Activated T-cell treated with anti-CD3 and anti-CD28 coated beads, Interleukin-2, amount 50 U/mL, for 1 hour (primary cell): ENCODE data around the gene NME3.
"Not testable (repeated sequence)": the region's sequence is repeated elsewhere in the genome, so short reads cannot be mapped to it uniquely, and the experiment has no call there.

Source experiments
- DNase-seq: peaks from one replicate; pipeline ENCODE4 v3.0.0-alpha.2; 2020

Gene NME3

DNA sequence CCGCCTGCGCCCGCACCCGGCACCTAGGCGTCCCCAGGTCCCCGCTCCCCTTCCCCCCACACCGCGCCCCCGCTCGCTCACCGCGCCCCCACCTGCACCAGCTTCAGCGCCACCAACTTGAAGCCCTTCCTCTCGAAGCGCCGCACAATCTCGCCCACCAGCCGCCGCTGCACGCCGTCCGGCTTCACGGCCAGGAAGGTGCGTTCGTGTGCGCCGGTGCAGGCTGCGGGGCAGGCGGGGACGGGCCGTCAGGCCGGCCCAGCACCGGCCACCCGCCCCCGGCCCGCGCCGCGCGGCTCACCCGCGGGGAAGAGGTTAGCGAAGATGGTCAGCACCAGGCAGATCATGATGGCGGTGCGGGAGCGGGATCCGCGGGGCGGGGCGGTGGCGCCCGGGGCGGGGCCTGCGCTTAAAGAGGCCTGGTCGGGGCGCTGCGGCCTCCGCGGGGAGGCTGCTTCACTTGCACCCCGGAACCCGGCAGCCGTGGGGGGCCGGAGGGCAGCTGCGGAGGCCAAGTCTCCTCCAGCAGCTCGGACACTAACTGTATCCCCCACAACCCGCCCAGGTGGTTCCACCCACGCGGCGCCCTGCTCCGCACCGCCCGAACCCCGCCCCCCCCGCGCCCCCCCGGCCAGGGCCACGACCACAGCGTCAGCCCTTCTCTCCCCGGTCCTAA is at the start of gene NME3:
Gene NME3 (minus strand): TSS at position 356 of the 676 bp plus-strand sequence. CDS start 9 bp downstream, at position 347.
- peak; percentile 86 for DNase-seq

DNA sequence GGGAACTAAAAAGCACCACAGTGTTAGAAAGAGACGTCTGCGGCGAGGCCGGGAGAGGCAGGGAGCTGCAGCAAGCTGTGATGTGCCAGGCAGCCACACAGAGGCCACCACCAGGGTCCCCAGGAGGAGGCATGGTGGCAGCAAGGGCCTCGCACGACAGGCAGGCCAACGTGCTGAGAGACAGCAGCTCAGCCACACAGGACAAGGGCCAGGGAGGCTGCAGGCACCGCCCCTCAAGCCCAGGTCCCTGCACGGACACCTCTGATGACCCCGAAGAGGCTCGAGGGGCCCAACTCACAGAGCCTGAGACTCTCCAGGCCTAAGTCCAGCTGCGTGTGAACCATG is 49.6 kb upstream of the NME3 start:
- no peak for DNase-seq

DNA sequence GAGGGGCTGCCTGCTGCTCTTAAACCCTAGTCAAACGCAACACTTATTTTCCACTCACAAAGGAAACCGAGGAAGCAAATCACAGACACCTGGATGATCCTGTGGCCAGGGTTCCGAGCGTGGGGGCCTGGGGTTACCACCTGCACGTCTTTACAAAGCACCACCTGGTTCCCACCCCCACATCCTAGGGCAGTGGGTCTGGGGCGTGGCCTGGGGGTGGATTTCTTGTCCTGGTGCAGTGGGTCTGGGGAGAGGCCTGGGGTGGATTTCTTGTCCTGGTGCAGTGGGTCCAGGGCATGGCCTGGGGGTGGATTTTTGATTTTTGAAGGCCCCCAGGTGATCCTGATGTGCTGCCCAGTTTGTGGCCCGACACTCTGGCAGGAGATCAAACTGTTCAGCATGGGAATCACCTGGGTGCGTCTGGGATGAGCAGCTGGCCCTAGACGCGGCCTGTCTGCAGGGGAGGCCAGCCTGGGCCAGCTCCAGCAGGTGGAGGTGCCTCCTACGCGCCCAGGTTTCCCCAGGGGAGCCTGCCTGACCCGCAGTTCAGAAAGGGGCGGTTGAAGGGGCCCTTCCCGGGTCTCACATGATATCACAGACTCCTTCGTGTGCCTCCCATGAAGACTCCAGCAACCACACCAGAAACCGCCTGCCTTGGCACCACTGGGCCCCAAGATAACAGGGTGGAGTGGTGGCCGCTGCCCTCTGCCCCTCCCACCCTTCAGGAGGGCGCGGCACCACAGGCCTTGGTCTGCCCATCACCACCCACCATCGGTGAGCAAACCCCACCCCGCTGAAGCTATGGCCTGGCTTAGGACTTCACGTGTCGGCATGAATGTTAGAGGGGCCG is 49.0 kb upstream of the NME3 start:
- no peak for DNase-seq

DNA sequence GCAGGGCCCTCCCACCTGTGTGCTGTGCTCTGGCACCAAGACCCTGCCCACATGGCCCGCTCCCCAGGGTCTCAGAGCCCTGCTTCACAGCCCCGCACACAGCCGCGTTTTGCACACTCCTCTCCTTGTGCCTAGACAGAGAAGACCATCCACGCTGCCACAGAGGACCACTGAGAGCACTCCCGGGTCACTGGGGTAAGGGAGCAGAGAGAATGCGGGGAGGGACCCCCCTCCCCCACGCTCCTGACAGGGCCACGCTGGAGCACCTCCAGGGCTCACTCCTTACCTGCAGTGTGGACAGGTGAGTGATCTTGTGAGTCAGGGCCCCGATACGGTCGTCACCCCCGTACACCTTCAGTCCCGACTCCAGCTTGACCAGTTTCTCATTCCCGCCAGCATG is 48.3 kb upstream of the NME3 start:
- DNase-seq: no peak

DNA sequence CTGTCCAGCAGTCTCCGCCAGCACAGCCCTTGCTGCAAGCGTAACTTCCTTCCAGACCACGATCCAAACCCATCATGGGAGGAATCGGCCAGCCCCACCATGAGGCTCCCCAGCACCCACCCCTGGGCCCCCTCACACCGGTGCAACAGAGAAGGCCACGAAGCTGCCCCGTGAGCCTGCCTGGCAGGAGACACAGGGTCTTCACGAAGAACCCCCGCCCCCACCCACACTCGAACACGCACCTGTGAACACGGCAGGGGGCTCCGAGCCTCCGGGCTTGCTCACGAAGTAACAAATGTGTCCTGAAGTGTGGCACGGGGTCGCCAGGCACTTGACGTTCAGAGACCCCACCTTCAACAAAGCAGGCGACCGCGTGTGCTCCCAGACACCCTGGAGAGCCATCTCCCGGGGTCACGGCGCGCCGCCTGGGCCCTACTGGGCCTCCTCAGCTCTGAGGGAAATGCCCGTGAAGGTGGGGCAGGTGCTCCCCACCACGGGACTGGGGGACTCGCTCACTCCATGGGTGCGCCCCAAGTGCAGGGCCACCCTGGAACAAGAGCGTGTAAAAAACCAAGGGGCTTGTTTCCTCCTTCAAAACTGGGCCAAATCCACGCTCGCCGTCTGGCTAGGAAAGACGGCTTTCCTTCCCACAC is 47.7 kb upstream of the NME3 start:
- no peak for DNase-seq

DNA sequence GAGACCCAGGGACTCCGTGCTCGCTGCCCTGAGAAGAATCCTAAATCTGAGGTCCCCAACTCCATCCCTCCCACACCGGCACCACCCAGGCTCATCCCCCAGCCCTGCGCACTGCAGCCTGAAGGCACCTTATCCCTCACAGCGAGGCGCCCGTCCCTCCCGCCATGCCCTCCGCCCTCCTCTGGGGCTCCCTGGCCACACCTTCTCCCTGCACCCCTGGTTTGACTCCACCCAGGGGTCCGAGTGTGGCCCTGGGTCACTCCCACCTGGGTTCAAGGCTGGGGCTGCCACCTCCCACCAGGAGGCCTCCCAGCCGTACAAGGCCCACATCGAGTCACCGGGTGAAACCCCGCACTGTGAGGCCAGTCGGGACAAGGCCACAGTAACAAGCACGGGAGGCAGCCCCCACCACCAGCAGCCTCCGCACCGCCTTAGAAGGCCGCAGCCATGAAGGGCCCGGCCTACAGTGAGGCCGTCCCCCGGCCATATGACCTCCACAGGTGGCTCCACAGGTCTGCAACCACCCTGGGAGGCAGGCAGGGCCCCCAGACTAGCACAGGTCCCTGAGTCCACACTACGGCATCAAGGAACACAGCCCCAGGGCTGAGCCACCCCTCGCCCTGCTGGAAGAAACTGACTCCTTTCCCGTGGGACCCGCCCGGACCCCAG is 47.0 kb upstream of the NME3 start:
- DNase-seq: no peak

DNA sequence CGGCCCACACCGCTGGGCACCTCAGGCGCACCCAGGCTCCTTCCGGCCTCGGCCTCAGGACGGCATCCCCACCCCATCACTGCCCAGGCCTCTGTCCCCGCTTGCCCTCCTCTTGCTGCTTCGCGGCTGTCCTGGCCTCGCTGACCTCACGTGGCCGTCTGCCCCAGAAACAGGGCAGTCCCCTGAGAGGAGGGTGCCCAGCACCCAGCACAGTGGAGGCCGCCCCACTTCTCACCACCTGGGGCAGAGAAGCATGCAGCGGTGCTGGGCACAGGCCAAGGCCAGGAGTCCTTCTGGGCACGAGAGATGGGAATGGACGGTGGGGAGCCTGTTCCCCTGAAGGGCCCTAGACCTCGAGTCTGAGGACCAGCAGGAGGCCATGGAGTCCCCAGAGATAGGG is 46.4 kb upstream of the NME3 start:
- DNase-seq: no peak

DNA sequence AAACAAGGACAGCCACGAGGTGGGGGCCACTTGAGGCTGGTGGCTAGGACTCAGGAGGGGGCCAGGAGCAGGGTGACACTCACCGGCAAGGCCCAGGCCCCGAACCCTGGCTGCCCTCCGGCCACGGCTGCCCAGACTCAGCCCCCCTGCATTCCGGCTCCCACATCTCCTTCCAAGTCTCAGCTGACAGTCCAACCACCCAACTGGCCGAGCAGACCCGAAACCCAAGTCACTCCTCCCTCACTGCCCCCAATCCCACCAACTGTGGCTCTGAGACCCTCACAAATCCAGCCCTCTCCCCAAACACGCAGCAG is 45.9 kb upstream of the NME3 start:
- DNase-seq: no peak

DNA sequence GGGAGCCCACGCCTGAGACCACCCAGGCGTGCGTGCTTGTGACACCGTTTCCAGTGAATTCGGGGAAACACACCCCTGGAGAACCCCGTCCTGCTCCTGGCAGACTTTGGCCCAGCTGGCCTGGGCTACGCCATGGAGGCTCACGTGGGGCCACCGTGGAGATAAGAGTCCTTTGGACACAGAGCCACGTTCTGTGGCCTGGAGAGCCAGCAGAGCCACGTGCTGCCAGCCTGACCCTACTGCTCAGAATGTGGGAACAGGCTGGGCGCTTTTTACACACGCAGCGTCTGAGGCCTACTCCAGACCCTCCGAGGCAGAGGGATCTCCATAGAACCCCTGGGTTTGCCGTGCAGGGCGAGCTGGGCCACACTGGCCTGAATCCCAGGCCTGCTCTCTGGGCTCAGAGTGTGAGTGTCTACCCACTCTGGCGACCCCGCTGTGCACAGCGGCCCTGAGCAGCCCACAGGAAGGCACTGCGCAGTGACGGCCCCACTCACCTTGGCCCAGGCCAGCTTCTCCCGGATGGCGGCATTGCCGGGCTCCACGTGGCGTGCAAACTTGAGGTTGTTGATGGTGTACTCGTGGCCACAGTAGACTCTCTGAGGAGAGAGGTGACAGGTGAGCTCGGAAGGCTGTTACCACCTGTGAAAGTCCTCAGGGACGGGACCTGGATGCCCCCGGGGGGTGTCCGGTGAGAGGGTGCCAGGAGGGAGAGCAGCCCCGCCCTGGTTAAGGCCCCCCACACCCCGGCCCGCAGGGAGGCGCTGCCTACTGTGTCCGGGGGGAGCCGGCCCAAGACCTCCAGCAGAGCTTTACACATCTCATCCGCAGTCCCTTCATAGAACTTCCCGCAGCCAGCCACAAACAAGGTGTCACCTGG is 45.3 kb upstream of the NME3 start:
- no peak for DNase-seq

DNA sequence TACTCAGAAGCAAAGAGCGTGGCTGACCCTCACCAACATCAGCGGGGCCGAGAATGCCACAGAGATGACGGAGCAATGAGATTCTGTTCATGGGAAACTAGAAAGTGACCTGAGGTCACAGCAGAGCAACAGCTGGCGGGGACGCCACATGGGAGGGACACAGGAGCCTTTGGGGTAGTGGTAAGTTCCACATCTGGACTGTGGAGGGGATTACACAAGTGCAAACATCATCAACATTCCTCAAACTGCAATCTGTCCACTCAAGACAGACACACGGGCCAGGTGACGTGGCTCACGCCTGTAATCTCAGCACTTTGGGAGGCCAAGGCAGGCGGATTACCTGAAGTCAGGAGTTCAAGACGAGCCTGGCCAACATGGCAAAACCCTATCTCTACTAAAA is 44.1 kb upstream of the NME3 start:
- no peak for DNase-seq

DNA sequence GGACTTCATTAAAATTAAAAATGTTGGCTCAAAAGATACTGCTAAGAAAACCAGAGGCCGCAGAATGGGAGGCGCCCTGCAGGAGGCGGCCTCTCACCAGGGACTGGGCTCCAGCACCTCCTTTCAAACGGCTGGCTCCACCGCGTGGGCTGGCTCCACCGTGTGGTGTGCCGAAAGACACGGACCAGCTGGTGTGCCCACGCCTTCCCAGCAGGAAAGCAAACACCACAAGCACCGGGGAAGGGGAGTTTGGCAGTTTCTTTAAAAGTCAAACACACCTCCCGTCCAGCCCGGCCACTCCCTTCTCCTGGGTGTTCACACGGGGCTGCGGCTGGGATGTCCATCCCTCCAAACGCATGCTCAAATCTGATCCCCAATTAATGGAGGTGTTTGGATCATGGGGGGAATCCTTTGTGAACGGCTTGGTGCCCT is 41.4 kb upstream of the NME3 start:
- DNase-seq: peak; percentile 57

DNA sequence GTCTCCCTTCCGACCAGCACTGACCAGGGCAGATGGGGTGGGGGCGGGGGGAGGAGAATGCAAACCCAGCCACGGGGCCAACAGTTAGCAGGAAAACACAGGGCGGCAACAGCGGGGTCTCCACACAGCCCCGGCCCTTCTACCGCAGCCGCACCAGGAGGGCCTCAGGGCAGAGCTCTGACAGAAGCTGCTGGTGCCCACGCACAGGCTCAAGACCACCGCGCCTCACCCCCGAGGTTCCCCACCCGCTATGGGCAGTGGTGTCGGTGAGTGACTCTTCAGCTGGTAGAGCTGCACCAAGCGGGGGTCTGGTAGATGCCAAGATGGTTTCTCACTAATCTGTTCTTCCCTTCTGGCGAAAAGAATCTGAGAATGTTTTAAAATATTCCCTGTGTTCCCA is 39.2 kb upstream of the NME3 start:
- DNase-seq: no peak

DNA sequence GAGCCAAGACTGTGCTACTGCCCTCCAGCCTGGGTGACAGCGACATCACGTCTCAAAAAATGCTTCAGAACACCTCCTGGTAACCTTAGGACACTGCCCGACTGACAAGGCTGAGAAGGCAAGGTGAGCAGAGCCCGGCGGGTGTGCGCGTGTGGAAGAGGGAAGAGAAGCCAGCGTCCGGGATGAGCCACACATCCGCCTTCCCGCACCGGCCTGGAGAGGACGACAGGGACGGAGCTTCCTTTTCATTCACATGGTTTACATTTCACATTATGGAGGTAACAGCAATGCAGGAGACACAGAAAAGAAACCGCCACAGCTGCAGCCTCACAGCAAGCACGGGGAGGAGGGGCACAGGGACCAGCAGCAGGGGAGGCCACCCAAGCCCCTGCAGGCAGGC is 38.8 kb upstream of the NME3 start:
- DNase-seq: no peak

DNA sequence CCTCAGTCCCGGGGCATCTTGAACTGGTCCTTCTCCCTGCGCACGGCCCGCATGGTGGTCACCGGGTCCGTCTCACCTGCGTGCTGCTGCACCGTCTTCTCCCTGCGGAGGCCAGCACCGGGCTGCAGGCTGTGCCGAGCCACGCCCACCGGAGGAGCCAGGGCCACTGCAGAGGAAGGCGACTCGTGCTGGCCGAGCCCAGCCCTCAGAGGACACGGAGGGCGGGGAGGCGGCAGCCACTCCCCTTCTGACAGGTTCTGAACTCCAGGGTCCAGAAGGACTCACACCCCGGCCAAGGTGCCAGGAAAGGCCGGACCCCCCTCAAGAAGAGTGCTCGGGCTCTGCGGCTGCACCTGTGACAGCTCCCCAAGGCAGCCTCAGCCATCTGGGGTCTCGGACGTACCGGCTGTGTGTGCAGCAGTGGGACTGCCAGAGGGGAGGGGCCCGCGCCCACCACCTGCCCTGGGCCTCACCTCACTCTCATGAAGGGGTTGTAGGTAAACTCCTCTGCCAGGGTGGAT is 38.0 kb upstream of the NME3 start:
- no peak for DNase-seq

DNA sequence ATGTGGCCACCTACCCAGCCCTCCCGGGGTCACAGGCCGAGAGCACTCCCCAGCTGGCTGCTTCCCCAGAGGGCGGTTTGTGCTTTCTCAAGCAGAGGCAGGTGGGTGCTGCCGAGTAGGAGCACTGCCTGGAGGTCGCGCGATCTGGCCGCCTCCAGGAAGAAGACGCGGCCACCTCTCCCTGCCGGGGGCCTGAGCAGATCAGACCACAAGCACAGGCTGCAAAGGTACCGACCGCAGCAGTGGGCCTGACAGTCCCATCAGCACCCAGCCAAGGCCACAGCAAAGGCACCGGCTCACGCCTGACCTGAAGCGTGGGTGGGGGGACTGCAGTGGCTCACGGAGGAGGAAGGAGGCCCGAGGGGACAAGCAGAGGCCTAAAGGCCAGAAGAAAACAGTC is 37.3 kb upstream of the NME3 start:
- DNase-seq: no peak

DNA sequence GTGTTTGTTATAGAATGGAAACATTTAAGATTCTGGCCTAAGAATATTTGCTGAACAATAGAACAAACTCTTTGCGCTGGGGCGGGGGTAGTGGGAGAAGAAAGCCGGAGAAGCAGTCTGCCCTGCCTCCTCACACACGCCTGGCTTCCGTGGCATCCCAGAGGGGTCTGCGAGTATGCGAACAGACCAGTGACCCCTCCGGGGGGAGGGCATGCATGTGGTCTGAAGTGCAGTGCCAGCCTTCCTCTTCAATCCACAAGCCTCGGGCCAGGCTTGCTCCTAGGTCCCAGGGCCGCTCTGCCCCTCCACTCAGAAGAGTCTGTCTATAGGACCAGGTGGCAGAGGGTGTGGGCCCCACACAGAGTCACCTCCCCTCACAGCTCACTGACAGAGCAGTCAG is 36.3 kb upstream of the NME3 start:
- DNase-seq: no peak

DNA sequence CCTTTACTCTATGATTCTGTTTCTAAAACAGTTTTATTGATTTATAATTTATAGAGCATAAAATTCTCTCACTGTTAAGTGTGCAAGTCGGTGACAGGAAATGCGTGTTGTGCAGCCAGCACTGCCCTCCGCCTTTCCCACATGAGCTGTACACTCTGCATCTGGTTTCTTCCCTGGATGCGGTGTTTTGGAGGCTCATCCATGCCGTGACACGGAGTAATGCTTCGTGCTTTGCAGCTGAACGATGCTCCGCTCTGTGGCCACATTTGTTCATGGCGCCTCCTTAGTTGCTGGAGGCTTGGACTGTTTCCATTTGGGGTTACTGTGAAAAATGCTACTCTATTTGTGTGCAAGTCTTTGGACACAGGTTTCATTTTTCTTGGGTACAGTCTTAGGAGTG is 29.4 kb upstream of the NME3 start:
- DNase-seq: no peak

DNA sequence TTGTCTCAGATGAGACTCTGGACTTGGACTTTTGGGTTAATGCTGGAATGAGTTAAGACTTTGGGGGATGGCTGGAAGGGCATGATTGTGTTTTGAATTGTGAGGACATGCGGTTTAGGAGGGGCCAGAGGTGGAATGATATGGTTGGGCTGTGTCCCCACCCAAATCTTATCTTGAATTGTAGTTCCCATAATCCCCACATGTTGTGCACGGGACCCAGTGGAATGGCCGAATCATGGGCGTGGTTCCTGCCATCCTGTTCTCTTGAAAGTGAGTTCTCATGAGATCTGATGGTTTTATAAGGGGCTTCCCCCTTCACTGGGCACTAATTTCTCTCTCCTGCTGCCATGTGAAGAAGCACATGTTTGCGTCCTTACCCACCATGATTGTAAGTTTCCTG is 27.9 kb upstream of the NME3 start:
- not testable (repeated sequence) for DNase-seq

DNA sequence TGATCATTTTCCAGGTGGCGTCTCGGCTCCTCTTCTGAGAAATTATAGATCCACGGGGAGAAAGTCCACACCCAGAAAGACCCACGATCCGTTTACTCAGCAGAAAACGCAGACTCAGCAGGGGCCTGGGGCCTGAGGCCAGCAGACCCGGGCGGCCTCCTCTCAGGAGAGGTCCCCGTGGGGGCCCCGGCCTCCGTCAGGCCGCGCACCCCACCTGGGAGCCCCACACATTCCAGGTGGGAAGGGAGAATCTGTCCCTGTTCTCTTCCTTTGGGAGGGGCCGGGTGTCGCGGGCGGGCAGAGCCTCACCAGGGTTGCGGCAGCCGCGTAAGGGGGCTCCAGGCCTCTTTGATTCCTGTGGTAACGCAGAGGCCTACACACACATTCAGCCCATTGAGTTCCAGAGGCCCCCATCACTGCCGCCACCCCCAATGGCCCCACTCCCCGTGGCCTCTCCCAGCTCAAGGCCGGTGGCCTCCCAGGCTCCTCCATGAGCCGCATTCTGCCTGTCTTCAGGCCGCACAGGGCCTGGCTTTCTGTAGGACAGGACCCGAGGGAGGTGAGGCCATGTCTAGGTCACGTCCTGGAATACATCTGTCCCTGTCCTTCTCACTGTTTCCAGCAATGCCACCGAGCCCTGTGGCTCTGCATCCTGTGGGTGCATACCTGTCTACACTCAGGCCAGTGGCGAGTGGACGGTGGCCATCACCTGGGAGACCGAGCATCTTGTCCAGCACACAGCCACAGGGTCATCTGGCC is 23.7 kb upstream of the NME3 start:
- DNase-seq: no peak

DNA sequence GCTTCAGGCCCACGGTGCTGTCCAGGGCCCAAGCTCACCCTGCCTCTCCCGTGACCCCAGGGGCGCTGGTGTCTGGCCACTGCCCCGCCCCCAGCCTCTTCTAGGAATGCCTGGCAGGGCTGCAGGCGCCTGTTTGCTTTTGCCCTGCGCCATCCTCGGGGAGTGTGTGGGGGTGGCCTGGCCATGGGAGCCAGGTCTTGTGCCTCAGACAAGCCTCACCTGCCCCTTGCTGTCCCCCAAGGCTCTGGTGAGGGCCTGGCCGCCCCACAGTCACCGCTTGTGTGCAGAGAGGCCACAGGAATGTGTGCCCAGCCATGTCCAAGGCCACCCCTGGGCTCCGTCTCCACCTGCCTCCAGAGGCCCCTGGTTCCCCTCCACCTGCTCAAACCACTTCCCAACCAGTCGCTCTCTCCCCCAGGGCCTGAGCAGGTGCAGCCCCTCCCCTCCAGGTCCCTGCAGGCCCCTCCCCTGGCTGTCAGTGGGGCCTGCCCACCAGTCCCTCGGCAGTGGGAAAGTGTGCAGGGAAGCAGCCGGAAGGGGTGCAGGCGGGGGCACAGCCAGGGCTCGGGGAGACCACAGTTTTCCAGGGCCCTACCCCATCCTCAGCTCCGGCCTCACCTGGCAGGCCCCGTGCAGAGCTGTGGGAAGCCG is 23.0 kb upstream of the NME3 start:
- no peak for DNase-seq

DNA sequence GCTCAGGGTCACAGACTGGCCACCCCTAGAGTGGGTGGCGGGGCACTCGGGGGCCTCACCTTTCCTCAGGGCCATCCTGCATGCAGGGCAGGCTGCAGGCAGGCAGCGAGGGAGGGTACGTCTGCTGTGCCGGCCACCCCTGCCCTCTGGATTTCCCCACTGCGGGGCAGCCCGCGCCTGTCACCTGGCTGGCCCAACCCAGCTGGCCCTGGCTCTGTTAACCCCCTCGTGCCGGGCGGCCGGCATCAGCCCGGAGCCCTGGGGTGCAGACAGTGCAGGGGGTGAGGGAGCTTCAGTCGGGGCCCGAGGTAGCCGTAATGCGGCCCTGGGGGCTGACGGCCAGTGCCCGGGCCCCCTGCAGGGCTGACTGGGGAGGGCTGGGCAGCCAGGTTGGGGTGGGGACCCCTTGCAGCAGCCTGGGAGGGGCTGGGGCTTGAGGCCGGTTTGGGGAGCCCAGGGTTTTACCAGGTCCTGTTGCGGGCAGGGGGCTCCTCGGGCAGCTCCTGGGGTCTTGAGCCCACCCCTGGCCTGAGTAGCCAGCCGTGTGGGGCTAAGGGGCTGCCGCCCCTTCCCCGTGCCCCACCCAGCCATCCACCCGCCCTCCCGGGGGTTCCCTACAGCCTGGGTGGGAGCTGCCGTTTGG is 22.4 kb upstream of the NME3 start, which contains the start of gene IGFALS:
Gene IGFALS (minus strand): TSS at position 128 of the 643 bp plus-strand sequence. CDS start 53 bp downstream, at position 75.
- DNase-seq: no peak
